HAP-1 (cell line): ENCODE results near the gene TENT4B.

Source experiments
- DNase-seq, 2 experiments: peaks; one replicate each; pipeline ENCODE4 v3.0.0-alpha.2; 2016 to 2020; ENCODE audit warnings: low spot score in 2 of 2
- H3K27me3 ChIP-seq: fragments of 250-450 bp; sonication (Bioruptor Pico); 2 replicates; pipeline ENCODE4 v1.5.1; 2020; ENCODE audit warnings: low read depth, mild to moderate bottlenecking, moderate library complexity
- H3K36me3 ChIP-seq: fragments of 250-450 bp; sonication (Bioruptor Pico); replicated peaks from 2 replicates; pipeline ENCODE4 v1.5.1; 2020; ENCODE audit warnings: mild to moderate bottlenecking
- H3K4me1 ChIP-seq: fragments of 250-450 bp; sonication (Bioruptor Pico); 2 replicates; pipeline ENCODE4 v1.5.1; 2020; ENCODE audit warnings: mild to moderate bottlenecking
- H3K4me3 ChIP-seq: fragments of 250-450 bp; sonication (Bioruptor Pico); 2 replicates; pipeline ENCODE4 v1.5.1; 2020; ENCODE audit warnings: mild to moderate bottlenecking, moderate library complexity
- H3K9me3 ChIP-seq: fragments of 250-450 bp; sonication (Bioruptor Pico); 2 replicates; pipeline ENCODE4 v1.5.1; 2020; ENCODE audit warnings: mild to moderate bottlenecking, moderate library complexity
- in situ Hi-C: fragments of 300-500 bp; cut with MboI; formaldehyde crosslinking; loops from 3 replicates; pipeline ENCODE4 v1.14.3; 2020; ENCODE audit warnings: low sequenced_read_pairs, inconsistent platforms, mixed read lengths

Gene TENT4B

GRCh38 chr16:50272111-50272571 lies 119.0 kb downstream of the TENT4B start:
- no peak for DNase-seq
- Histone ChIP-seq H3K4me1 (no peaks in the 10 kb centered on the region), H3K4me3 (no peak overlapping the region), H3K36me3 (no peaks in the 10 kb centered on the region), H3K9me3 (no peaks in the 10 kb centered on the region), H3K27me3 (no peaks in the 10 kb centered on the region)
- in situ Hi-C loops: no loop called here

GRCh38 chr16:50272687-50273381 lies 119.7 kb downstream of the TENT4B start:
- in situ Hi-C loops: no loop called here
- no peak overlapping the region for H3K4me3 ChIP-seq
- H3K27me3 ChIP-seq: no peaks in the 10 kb centered on the region
- H3K36me3 ChIP-seq: no peaks in the 10 kb centered on the region
- peaks cover 2% of the 10 kb centered on the region for H3K4me1 ChIP-seq
- no peaks in the 10 kb centered on the region for H3K9me3 ChIP-seq
- DNase-seq: no peak

DNA sequence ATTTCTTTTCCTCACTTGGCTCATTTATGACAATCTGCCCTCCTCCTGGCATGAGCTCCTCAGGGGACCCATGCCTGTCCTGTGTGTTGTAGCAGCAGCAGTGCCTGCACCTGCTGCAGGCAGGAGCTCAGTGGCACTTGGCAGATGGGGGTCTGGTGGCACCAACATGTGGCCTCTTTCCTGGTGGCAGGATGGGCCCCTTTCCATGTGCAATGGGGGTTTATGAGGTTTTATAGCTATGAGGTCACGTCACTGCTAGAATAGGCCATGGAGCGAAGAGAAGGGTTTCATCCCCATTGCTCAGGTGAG lies 120.2 kb downstream of the TENT4B start:
- in situ Hi-C loops: no loop called here
- Histone ChIP-seq H3K9me3 (no peaks in the 10 kb centered on the region), H3K27me3 (no peaks in the 10 kb centered on the region), H3K4me3 (no peak overlapping the region), H3K36me3 (no peaks in the 10 kb centered on the region), H3K4me1 (peaks cover 6% of the 10 kb centered on the region)
- DNase-seq: no peak

- no peaks in the 10 kb centered on the region for H3K36me3 ChIP-seq
- no peaks in the 10 kb centered on the region for H3K9me3 ChIP-seq
- DNase-seq: no peak
- peaks cover 12% of the 10 kb centered on the region for H3K4me1 ChIP-seq
- H3K27me3 ChIP-seq: no peaks in the 10 kb centered on the region
- in situ Hi-C loops: no loop called here
- no peak overlapping the region for H3K4me3 ChIP-seq
Observed at GRCh38 chr16:50273888-50274325, 120.8 kb downstream of the TENT4B start.

GRCh38 chr16:50274326-50275097 lies 121.4 kb downstream of the TENT4B start:
- Histone ChIP-seq H3K27me3 (no peaks in the 10 kb centered on the region), H3K36me3 (no peaks in the 10 kb centered on the region), H3K4me3 (no peak overlapping the region), H3K9me3 (no peaks in the 10 kb centered on the region), H3K4me1 (peaks cover 17% of the 10 kb centered on the region)
- no peak for DNase-seq
- in situ Hi-C loops: no loop called here

DNA sequence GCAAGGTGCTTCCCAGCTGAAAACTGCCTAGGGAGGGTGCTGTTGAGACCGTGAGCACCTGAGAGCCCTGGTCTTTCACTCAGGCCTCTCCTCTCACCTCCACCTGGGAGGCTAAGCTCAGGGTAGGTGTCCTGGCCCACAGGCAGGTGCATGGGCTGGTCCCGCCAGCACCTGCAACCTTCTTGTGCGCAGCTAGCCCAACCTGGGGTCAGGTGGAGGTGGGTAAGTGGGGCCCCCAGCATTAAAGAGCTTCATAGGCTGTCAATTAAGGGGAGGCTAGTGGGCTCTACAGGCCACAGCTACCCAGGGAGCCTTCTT lies 122.0 kb downstream of the TENT4B start:
- Histone ChIP-seq H3K27me3 (no peaks in the 10 kb centered on the region), H3K4me1 (peaks cover 17% of the 10 kb centered on the region), H3K4me3 (no peak overlapping the region), H3K9me3 (no peaks in the 10 kb centered on the region), H3K36me3 (no peaks in the 10 kb centered on the region)
- in situ Hi-C loops: no loop called here
- no peak for DNase-seq

GRCh38 chr16:50275428-50276325 lies 122.6 kb downstream of the TENT4B start:
- Histone ChIP-seq H3K36me3 (no peaks in the 10 kb centered on the region), H3K4me1 (peaks cover 17% of the 10 kb centered on the region), H3K27me3 (no peaks in the 10 kb centered on the region), H3K9me3 (no peaks in the 10 kb centered on the region), H3K4me3 (no peak overlapping the region)
- in situ Hi-C loops: no loop called here
- DNase-seq: no peak

DNA sequence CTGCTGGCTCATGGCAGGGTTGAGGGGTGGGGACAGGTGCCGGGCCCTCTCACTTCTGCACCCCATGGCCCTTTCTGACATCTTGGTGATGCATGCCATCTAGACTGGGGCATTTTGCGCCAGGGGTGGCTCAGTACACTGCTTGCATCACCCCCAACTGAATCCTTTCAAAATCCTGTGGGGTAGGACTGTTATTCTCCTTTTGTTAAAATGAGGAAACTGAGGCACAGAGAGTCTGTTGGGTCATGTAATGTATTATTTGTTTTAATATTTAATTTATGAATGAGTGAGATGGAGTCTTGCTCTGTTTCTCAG lies 123.2 kb downstream of the TENT4B start:
- no peaks in the 10 kb centered on the region for H3K27me3 ChIP-seq
- H3K4me1 ChIP-seq: peaks cover 17% of the 10 kb centered on the region
- H3K9me3 ChIP-seq: no peaks in the 10 kb centered on the region
- in situ Hi-C loops: no loop called here
- no peak overlapping the region for H3K4me3 ChIP-seq
- no peaks in the 10 kb centered on the region for H3K36me3 ChIP-seq
- DNase-seq: no peak

DNA sequence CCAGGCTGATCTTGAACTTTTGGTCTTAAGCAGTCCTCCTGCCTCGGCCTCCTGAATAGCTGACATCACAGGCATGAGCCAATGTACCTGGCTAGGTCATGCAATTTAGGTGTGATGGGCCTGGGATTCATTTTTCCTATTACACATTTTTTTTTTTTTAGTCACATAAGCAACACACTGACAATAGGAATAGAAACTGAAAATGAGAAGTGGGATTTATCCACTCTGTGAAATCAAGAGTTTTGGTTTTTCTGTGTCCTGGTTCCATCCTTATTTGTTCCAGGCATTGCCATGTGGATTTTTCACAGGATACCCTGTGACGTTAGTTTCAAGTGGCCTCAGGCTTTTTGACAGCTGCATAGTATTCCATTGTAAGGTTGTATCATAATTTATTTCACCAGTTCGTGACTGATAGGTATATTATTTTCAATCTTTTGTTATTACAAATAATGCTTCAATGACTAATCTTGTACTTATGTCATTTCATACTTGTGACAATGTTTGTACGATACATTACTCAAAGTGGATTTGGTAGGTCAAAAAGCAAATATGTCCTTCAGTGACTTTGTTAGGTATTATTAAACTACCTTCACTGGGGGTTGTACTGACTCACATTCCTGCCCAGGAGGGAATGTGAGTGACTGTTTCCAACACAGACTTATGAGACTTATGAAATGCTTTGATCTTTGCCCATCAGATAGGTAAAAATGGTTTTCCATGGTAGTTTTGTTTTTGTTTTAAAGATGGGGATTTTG lies 123.9 kb downstream of the TENT4B start:
- H3K36me3 ChIP-seq: no peaks in the 10 kb centered on the region
- no peak overlapping the region for H3K4me3 ChIP-seq
- DNase-seq: no peak
- in situ Hi-C loops: no loop called here
- H3K4me1 ChIP-seq: peaks cover 17% of the 10 kb centered on the region
- no peaks in the 10 kb centered on the region for H3K9me3 ChIP-seq
- no peaks in the 10 kb centered on the region for H3K27me3 ChIP-seq

GRCh38 chr16:50278251-50278650 lies 125.1 kb downstream of the TENT4B start:
- Histone ChIP-seq H3K4me3 (no peak overlapping the region), H3K4me1 (peaks cover 17% of the 10 kb centered on the region), H3K9me3 (no peaks in the 10 kb centered on the region), H3K36me3 (no peaks in the 10 kb centered on the region), H3K27me3 (no peaks in the 10 kb centered on the region)
- in situ Hi-C loops: no loop called here
- DNase-seq: peak; percentile 36 to 91

- Histone ChIP-seq H3K36me3 (no peaks in the 10 kb centered on the region), H3K9me3 (no peaks in the 10 kb centered on the region), H3K4me1 (peaks cover 17% of the 10 kb centered on the region), H3K4me3 (no peak overlapping the region), H3K27me3 (no peaks in the 10 kb centered on the region)
- no peak for DNase-seq
- in situ Hi-C loops: no loop called here
Observed at GRCh38 chr16:50279504-50279865, 126.4 kb downstream of the TENT4B start.

GRCh38 chr16:50280932-50281331 lies 127.8 kb downstream of the TENT4B start:
- no peaks in the 10 kb centered on the region for H3K9me3 ChIP-seq
- in situ Hi-C loops: no loop called here
- no peak for DNase-seq
- no peaks in the 10 kb centered on the region for H3K27me3 ChIP-seq
- peaks cover 17% of the 10 kb centered on the region for H3K4me1 ChIP-seq
- no peak overlapping the region for H3K4me3 ChIP-seq
- H3K36me3 ChIP-seq: no peaks in the 10 kb centered on the region
